Testis (tissue), 2 donors: ENCODE data around the gene NCK1.
"Not testable (repeated sequence)": the region's sequence is repeated elsewhere in the genome, so short reads cannot be mapped to it uniquely, and the experiment has no call there.

Experiments
- POLR2A ChIP-seq: fragments of 450-650 bp; IDR thresholded peaks from one replicate; pipeline ENCODE4 v1.6.1; 2017; ENCODE audit warnings: antibody characterized with exemption, mild to moderate bottlenecking, moderate library complexity
- TF ChIP-seq, protein P1 (sequence below), 3 experiments: fragments of 450-650 bp in 2 of 3; fragments of 200-600 bp in 1 of 3; sonication (generic) in 1 of 3; IDR thresholded peaks; one replicate each; pipeline ENCODE4 v1.5.1; 2016 to 2019; ENCODE audit warnings: antibody characterized with exemption in 3 of 3, mild to moderate bottlenecking in 2 of 3, moderate library complexity in 1 of 3

DNA sequence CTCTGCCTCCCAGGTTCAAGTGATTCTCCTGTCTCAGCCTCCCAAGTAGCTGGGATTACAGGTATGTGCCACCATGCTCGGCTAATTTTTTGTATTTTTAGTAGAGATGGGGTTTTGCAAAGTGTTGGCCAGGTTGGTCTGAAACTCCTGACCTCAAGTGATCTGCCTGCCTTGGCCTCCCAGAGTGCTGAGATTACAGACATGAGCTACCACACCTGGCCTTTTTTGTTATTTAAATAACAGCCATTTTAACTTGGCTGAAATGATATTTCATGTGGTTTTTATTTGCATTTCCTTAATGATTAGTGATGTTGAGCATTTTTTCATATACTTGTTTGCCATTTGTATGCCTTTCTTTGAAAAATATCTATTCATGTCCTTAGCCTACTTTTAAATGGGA, 35.2 kb downstream of the NCK1 start:
- TF ChIP-seq, protein P1, sequence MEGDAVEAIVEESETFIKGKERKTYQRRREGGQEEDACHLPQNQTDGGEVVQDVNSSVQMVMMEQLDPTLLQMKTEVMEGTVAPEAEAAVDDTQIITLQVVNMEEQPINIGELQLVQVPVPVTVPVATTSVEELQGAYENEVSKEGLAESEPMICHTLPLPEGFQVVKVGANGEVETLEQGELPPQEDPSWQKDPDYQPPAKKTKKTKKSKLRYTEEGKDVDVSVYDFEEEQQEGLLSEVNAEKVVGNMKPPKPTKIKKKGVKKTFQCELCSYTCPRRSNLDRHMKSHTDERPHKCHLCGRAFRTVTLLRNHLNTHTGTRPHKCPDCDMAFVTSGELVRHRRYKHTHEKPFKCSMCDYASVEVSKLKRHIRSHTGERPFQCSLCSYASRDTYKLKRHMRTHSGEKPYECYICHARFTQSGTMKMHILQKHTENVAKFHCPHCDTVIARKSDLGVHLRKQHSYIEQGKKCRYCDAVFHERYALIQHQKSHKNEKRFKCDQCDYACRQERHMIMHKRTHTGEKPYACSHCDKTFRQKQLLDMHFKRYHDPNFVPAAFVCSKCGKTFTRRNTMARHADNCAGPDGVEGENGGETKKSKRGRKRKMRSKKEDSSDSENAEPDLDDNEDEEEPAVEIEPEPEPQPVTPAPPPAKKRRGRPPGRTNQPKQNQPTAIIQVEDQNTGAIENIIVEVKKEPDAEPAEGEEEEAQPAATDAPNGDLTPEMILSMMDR (IDR thresholded peaks at IDR 0.05): not testable (repeated sequence)
- TF ChIP-seq POLR2A: not testable (repeated sequence)
